GM21576 (cell line): ENCODE measurements around the gene DVL3.

Experiments
- ATAC-seq: cut with Tn5 transposase; IDR thresholded peaks from one replicate; pipeline ENCODE4 v1.9.1; 2021; ENCODE audit warnings: mild to moderate bottlenecking, moderate library complexity; ENCODE audit not compliant: unreplicated experiment

The DVL3 gene

DNA sequence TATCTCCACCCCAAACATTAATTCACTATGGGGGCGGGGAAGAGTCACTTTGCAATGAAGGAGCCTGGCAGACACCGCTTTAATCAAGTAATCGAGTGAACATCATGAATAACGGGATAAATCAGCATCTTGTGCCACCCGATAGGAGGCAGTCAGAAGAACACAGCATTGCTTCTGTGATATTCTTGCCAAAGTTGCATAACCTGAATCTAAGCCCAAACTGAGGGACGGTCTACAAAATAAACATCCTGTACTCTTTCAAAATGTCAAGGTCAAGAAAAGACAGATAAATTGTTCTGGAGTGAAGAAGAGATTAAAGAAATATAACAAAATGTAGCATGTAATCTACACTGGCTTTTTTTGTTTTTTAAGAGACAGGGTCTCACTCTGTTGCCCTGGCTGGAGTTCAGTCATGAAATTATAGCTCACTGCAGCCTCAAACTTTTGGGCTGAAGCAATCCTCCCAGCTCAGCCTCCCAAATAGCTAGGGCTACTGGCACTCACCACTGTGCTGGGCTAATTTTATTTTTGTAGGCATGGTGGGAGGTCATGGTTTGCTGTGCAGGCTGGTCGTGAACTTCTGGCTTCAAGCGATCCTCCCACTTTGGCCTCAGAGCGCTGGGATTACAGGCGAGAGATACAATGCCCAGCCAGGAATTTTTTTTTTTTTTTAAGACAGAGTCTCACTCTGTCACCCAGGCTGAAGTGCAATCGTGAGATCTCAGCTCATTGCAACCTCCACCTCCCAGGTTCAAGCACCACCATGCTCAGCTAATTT is 54.2 kb downstream of the DVL3 start:
- ATAC-seq = no peak

DNA sequence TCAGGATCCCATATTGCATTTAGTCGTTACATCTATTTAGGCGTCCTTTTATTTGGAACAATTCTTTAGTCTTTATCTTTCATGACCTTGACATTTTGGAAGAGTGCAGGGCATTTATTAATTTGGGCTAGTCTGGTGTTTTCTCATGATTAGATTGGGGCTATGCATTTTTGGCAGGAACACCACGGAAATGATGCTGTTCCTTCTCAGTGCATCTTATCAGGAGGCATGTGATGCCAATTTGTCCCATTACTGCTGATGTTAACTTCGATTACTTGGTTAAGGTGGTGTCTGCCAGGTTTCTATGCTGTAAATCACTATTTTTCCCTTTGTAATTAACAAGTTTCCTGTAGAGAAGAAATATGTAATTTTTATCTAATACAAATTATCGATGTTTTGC is 56.1 kb downstream of the DVL3 start:
- no peak for ATAC-seq

DNA sequence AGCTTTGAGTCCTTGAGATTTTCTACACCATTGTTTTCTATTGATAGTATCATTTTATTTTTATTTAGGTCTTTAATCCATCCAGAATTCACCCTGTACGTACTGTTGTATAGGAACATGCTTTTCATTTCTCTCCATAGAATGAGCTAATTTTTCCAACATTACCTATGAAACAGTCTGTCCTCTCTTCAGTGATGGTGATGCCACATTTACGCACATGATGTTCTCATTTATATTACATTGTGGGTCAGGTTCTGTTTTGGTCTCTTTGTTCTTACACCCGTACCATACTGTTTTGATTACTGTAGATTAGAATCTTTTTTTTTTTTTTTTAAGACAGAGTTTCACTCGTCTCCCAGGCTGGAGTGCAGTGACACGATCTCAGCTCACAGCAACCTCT is 56.5 kb downstream of the DVL3 start:
- ATAC-seq = no peak

DNA sequence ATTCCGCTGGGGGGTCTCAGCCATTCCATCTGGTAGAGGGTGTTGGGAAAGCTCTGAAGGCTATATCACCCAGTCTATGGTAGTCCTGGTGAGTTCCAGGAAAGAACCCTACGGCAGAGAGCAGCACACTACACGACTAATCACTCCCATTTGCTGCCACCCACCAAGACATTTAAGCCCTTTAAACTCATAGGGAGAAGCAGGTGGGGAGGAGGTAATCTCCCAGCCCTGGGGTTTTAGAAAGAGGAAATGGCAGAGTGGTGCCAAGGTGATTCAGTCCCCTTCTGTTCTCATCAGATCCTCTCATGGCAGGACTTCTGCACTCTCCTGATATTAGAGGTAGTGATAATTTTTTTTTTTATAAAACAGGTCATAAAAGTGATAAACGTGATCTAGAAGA is 63.6 kb downstream of the DVL3 start:
- no peak for ATAC-seq

DNA sequence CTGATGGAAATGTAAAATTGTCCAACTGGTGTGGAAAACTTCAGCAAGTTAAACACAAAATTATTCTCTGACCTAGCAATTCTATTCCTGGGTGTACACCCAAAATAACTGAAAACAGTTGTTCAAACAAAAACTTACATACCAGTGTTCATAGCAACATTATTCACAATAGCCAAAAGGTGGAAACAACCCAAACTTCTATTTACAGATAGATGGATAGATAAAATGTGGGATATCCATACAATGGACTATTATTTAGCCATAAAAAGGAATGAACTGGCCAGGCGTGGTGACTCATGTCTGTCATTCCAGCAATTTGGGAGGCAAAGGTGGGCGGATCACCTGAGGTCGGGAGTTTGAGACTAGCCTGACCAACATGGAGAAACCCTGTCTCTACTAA is 67.3 kb downstream of the DVL3 start:
- no peak for ATAC-seq
